ENCODE measurements around the gene OR4C13.
"Not testable (repeated sequence)": the region's sequence is repeated elsewhere in the genome, so short reads cannot be mapped to it uniquely, and the experiment has no call there.

The OR4C13 gene

GRCh38 chr11:49982435-49982834 is 30.2 kb downstream of the OR4C13 start, which contains the start of gene OR4C12:
Gene OR4C12, minus strand, starts transcription at chr11:49982535. Its CDS starts 34 bp downstream, at chr11:49982501.
- H4K12ac ChIP-seq (ENCODE audit: low read depth, low read length); H4K8ac ChIP-seq (ENCODE audit: low read depth, low read length); H3K79me1 ChIP-seq (ENCODE audit: low read length); H3K23ac ChIP-seq (ENCODE audit: low read length); H2AK5ac ChIP-seq (ENCODE audit: low read length); H4K91ac ChIP-seq (ENCODE audit: low read depth, low read length); H3K9ac ChIP-seq (ENCODE audit: low read length); H3K4me2 ChIP-seq (ENCODE audit: low read length); H2BK12ac ChIP-seq (ENCODE audit: low read length); H3K27me3 ChIP-seq (ENCODE audit: insufficient read depth, low read length); H3K27ac ChIP-seq (ENCODE audit: low read depth, low read length); H2AFZ ChIP-seq (ENCODE audit: insufficient read depth, low read length, poor library complexity); H2BK120ac ChIP-seq (ENCODE audit: insufficient read depth, low read length, poor library complexity); H3K14ac ChIP-seq (ENCODE audit: low read length); H3K79me2 ChIP-seq (ENCODE audit: control insufficient read depth, insufficient read depth, low read length, poor library complexity); DNase-seq; H3K18ac ChIP-seq (ENCODE audit: low read length); H3K4ac ChIP-seq (ENCODE audit: low read depth, low read length); H3K4me3 ChIP-seq (ENCODE audit: low read depth, low read length); H3K36me3 ChIP-seq (ENCODE audit: control insufficient read depth in 1 of 2, insufficient read depth in 2 of 2, low read length in 2 of 2); H2BK5ac ChIP-seq (ENCODE audit: low read depth, low read length, poor library complexity); H3K4me1 ChIP-seq (ENCODE audit: control insufficient read depth in 1 of 2, insufficient read depth in 2 of 2, low read length in 2 of 2); H3K9me3 ChIP-seq (ENCODE audit: insufficient read depth, low read depth, low read length): not testable (repeated sequence)
- no CpG with 5 or more reads among the region's 1 CpG for WGBS (ENCODE audit: extremely low coverage, insufficient coverage, insufficient read length)

GRCh38 chr11:49995565-49995964 is 43.4 kb downstream of the OR4C13 start:
- Histone ChIP-seq H3K9me3 (ENCODE audit: insufficient read depth, low read depth, low read length) (peaks cover 4% of the 10 kb centered on the region), H3K18ac (ENCODE audit: low read length) (no peak overlapping the region), H3K36me3 (ENCODE audit: control insufficient read depth in 1 of 2, insufficient read depth in 2 of 2, low read length in 2 of 2) (no peaks in the 10 kb centered on the region), H3K9ac (ENCODE audit: low read length) (no peak overlapping the region), H3K4me1 (ENCODE audit: control insufficient read depth in 1 of 2, insufficient read depth in 2 of 2, low read length in 2 of 2) (no peaks in the 10 kb centered on the region), H4K12ac (ENCODE audit: low read depth, low read length) (no peak overlapping the region), H3K23ac (ENCODE audit: low read length) (no peak overlapping the region), H2AFZ (ENCODE audit: insufficient read depth, low read length, poor library complexity) (no peak overlapping the region), H2BK120ac (ENCODE audit: insufficient read depth, low read length, poor library complexity) (no peak overlapping the region), H4K8ac (ENCODE audit: low read depth, low read length) (no peak overlapping the region), H3K27me3 (ENCODE audit: insufficient read depth, low read length) (no peaks in the 10 kb centered on the region), H3K79me1 (ENCODE audit: low read length) (no peaks in the 10 kb centered on the region), H2AK5ac (ENCODE audit: low read length) (no peak overlapping the region), H2BK12ac (ENCODE audit: low read length) (no peak overlapping the region), H3K4ac (ENCODE audit: low read depth, low read length) (no peak overlapping the region), H3K4me2 (ENCODE audit: low read length) (no peak overlapping the region), H4K91ac (ENCODE audit: low read depth, low read length) (no peak overlapping the region), H2BK5ac (ENCODE audit: low read depth, low read length, poor library complexity) (no peak overlapping the region), H3K27ac (ENCODE audit: low read depth, low read length) (no peak overlapping the region), H3K79me2 (ENCODE audit: control insufficient read depth, insufficient read depth, low read length, poor library complexity) (no peaks in the 10 kb centered on the region), H3K14ac (ENCODE audit: low read length) (no peak overlapping the region), H3K4me3 (ENCODE audit: low read depth, low read length) (no peak overlapping the region)
- peak in 1 of 2 donors; percentile 43 for DNase-seq
- WGBS (ENCODE audit: extremely low coverage, insufficient coverage, insufficient read length), result no CpG with 5 or more reads among the region's 6 CpGs
